K562 (cell line): ENCODE data around the gene OSCP1. TPM values are rescaled to one million over a fixed set of nuclear protein-coding genes. Genes with fewer than 3 reads are reported as not detected.

Source experiments
- BACH1 ChIP-seq: fragments of 200-800 bp; sonication (Bioruptor generic); IDR thresholded peaks from 2 replicates; pipeline ENCODE4 v1.6.1; 2016; ENCODE audit warnings: missing genetic modification characterization, missing compliant biosample characterization
- MAFK ChIP-seq: IDR thresholded peaks from 2 replicates; pipeline ENCODE4 v1.6.1; 2011; ENCODE audit warnings: low read length, improper control_type of control experiment
- SMAD2 ChIP-seq: fragments of 150-350 bp; IDR thresholded peaks from 2 replicates; pipeline ENCODE4 v1.6.1; 2014; ENCODE audit warnings: low read depth, mild to moderate bottlenecking, low read length
- TFAM ChIP-seq: fragments of 250-450 bp; sonication (Bioruptor Pico); conservative IDR thresholded peaks from 2 replicates; pipeline ENCODE4 v1.5.0; 2021; ENCODE audit warnings: mild to moderate bottlenecking, moderate library complexity
- ZKSCAN1 ChIP-seq: fragments of 150-350 bp; IDR thresholded peaks from 2 replicates; pipeline ENCODE4 v1.6.1; 2016; ENCODE audit warnings: low read depth, low read length
- ZNF140 ChIP-seq: fragments of 250-450 bp; sonication (Bioruptor Pico); IDR thresholded peaks from 2 replicates; pipeline ENCODE4 v1.8.0; 2021; ENCODE audit warnings: moderate library complexity, mild to moderate bottlenecking, inconsistent platforms
- polyA plus RNA-seq, 8 experiments: library from polyadenylated mRNA; depleted of rRNA in 4 of 8; stranded (reverse) in 5 of 8; unstranded in 3 of 8; fragments of >200 nt; fragmentation: Nextera tagmentation in 2 of 8; fragmentation: Illumina TruSeq in 1 of 8; extraction: Ambion mirVana in 2 of 8; extraction: Trizol in 1 of 8; gene quantifications; 2 replicates each; pipeline versions ENCODE4 v1.2.1 to v1.2.3, GENCODE V29; 2011 to 2014; ENCODE audit warnings: inconsistent platforms in 1 of 8, missing spikeins in 1 of 8
- total RNA-seq, 7 experiments: library from RNA; depleted of rRNA in 6 of 7; stranded (reverse); fragments of >200 nt in 6 of 7; fragmentation: Illumina TruSeq in 2 of 7; extraction: Trizol in 2 of 7; gene quantifications; 2 replicates each; pipeline versions ENCODE4 v1.2.1 to v1.2.3, GENCODE V29; 2011 to 2021; ENCODE audit warnings: low replicate concordance in 1 of 7
- TF ChIP-seq, protein P1 (sequence below): fragments of 200-600 bp; sonication (generic); IDR thresholded peaks from one replicate; pipeline ENCODE4 v1.6.1; 2012; ENCODE audit warnings: mild to moderate bottlenecking, low read depth, low read length, inconsistent platforms
- TF ChIP-seq, protein P2 (sequence below): fragments of 450-650 bp; IDR thresholded peaks from 2 replicates; pipeline ENCODE4 v1.7.1; 2018; ENCODE audit warnings: mild to moderate bottlenecking, low read depth; ENCODE audit not compliant: partially characterized antibody
- TF ChIP-seq, protein P3 (sequence below): sonication (generic); formaldehyde crosslinking; IDR thresholded peaks from 2 replicates; pipeline ENCODE4 v1.8.0; 2022; ENCODE audit warnings: missing genetic modification reagents, mild to moderate bottlenecking, borderline replicate concordance
- TF ChIP-seq, protein P4 (sequence below): fragments of 450-650 bp; formaldehyde crosslinking; IDR thresholded peaks from 2 replicates; pipeline ENCODE4 v1.4.0; 2020; ENCODE audit warnings: mild to moderate bottlenecking, moderate library complexity

OSCP1 gene
- total and polyA plus RNA-seq, 9 of the 15 experiments (the other 6 are each of a cell fraction or from before 2014, with no cell fraction given): 0.15 to 0.40 (median 0.33) TPM; not detected in 5

DNA sequence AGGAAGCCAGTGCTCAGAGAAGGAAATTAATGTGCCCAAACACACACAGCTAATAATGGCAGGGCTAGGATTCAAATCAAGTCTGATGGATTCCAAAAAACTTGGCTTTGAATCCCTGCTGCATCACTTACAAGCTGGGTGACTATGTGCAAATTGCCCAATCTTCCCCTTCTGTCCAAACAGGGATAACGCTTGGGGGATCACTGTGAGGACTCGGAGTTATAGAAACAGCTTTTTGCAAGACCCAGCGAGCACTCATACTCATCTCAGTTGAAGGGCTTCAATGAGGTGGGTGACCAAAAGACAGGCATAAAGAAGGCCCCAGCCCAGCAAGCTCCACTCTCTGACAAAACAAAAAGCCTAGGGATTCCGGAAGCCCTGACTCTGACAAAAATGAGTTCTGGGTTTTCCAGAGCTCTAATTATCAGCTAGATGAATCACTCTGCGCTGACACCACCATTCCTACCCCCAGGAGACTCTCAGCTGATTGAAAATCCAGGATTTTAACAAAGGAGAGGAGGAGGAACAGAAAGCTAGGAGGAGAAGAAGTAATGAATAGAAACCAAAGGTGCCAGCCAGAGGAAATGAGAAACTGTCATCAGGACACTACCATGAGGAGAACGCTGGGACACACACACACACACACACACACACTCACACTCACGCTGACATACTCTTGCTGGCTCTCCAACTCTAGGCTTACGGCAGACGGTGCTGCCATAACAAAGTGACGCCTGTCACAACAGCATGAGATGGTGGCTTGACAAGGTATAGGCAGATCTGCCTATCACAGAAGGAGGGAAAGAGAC lies 62.9 kb downstream of the OSCP1 start (continued):
- TF ChIP-seq ZNF140 (CRISPR knock-in tag): no peak
- TF ChIP-seq SMAD2: no peak
- TF ChIP-seq, protein P1, sequence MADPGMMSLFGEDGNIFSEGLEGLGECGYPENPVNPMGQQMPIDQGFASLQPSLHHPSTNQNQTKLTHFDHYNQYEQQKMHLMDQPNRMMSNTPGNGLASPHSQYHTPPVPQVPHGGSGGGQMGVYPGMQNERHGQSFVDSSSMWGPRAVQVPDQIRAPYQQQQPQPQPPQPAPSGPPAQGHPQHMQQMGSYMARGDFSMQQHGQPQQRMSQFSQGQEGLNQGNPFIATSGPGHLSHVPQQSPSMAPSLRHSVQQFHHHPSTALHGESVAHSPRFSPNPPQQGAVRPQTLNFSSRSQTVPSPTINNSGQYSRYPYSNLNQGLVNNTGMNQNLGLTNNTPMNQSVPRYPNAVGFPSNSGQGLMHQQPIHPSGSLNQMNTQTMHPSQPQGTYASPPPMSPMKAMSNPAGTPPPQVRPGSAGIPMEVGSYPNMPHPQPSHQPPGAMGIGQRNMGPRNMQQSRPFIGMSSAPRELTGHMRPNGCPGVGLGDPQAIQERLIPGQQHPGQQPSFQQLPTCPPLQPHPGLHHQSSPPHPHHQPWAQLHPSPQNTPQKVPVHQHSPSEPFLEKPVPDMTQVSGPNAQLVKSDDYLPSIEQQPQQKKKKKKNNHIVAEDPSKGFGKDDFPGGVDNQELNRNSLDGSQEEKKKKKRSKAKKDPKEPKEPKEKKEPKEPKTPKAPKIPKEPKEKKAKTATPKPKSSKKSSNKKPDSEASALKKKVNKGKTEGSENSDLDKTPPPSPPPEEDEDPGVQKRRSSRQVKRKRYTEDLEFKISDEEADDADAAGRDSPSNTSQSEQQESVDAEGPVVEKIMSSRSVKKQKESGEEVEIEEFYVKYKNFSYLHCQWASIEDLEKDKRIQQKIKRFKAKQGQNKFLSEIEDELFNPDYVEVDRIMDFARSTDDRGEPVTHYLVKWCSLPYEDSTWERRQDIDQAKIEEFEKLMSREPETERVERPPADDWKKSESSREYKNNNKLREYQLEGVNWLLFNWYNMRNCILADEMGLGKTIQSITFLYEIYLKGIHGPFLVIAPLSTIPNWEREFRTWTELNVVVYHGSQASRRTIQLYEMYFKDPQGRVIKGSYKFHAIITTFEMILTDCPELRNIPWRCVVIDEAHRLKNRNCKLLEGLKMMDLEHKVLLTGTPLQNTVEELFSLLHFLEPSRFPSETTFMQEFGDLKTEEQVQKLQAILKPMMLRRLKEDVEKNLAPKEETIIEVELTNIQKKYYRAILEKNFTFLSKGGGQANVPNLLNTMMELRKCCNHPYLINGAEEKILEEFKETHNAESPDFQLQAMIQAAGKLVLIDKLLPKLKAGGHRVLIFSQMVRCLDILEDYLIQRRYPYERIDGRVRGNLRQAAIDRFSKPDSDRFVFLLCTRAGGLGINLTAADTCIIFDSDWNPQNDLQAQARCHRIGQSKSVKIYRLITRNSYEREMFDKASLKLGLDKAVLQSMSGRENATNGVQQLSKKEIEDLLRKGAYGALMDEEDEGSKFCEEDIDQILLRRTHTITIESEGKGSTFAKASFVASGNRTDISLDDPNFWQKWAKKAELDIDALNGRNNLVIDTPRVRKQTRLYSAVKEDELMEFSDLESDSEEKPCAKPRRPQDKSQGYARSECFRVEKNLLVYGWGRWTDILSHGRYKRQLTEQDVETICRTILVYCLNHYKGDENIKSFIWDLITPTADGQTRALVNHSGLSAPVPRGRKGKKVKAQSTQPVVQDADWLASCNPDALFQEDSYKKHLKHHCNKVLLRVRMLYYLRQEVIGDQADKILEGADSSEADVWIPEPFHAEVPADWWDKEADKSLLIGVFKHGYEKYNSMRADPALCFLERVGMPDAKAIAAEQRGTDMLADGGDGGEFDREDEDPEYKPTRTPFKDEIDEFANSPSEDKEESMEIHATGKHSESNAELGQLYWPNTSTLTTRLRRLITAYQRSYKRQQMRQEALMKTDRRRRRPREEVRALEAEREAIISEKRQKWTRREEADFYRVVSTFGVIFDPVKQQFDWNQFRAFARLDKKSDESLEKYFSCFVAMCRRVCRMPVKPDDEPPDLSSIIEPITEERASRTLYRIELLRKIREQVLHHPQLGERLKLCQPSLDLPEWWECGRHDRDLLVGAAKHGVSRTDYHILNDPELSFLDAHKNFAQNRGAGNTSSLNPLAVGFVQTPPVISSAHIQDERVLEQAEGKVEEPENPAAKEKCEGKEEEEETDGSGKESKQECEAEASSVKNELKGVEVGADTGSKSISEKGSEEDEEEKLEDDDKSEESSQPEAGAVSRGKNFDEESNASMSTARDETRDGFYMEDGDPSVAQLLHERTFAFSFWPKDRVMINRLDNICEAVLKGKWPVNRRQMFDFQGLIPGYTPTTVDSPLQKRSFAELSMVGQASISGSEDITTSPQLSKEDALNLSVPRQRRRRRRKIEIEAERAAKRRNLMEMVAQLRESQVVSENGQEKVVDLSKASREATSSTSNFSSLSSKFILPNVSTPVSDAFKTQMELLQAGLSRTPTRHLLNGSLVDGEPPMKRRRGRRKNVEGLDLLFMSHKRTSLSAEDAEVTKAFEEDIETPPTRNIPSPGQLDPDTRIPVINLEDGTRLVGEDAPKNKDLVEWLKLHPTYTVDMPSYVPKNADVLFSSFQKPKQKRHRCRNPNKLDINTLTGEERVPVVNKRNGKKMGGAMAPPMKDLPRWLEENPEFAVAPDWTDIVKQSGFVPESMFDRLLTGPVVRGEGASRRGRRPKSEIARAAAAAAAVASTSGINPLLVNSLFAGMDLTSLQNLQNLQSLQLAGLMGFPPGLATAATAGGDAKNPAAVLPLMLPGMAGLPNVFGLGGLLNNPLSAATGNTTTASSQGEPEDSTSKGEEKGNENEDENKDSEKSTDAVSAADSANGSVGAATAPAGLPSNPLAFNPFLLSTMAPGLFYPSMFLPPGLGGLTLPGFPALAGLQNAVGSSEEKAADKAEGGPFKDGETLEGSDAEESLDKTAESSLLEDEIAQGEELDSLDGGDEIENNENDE: no peak
- no peak for TF ChIP-seq BACH1 (tag)
- no peak; the same call in 1 of the 2 replicates for TF ChIP-seq MAFK
- TF ChIP-seq ZKSCAN1: no peak
- TF ChIP-seq, protein P2, sequence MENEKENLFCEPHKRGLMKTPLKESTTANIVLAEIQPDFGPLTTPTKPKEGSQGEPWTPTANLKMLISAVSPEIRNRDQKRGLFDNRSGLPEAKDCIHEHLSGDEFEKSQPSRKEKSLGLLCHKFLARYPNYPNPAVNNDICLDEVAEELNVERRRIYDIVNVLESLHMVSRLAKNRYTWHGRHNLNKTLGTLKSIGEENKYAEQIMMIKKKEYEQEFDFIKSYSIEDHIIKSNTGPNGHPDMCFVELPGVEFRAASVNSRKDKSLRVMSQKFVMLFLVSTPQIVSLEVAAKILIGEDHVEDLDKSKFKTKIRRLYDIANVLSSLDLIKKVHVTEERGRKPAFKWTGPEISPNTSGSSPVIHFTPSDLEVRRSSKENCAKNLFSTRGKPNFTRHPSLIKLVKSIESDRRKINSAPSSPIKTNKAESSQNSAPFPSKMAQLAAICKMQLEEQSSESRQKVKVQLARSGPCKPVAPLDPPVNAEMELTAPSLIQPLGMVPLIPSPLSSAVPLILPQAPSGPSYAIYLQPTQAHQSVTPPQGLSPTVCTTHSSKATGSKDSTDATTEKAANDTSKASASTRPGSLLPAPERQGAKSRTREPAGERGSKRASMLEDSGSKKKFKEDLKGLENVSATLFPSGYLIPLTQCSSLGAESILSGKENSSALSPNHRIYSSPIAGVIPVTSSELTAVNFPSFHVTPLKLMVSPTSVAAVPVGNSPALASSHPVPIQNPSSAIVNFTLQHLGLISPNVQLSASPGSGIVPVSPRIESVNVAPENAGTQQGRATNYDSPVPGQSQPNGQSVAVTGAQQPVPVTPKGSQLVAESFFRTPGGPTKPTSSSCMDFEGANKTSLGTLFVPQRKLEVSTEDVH: no peak
- TF ChIP-seq TFAM (CRISPR knock-in tag): no peak
- TF ChIP-seq, protein P3, sequence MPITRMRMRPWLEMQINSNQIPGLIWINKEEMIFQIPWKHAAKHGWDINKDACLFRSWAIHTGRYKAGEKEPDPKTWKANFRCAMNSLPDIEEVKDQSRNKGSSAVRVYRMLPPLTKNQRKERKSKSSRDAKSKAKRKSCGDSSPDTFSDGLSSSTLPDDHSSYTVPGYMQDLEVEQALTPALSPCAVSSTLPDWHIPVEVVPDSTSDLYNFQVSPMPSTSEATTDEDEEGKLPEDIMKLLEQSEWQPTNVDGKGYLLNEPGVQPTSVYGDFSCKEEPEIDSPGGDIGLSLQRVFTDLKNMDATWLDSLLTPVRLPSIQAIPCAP (CRISPR knock-in tag): no peak
- TF ChIP-seq, protein P4, sequence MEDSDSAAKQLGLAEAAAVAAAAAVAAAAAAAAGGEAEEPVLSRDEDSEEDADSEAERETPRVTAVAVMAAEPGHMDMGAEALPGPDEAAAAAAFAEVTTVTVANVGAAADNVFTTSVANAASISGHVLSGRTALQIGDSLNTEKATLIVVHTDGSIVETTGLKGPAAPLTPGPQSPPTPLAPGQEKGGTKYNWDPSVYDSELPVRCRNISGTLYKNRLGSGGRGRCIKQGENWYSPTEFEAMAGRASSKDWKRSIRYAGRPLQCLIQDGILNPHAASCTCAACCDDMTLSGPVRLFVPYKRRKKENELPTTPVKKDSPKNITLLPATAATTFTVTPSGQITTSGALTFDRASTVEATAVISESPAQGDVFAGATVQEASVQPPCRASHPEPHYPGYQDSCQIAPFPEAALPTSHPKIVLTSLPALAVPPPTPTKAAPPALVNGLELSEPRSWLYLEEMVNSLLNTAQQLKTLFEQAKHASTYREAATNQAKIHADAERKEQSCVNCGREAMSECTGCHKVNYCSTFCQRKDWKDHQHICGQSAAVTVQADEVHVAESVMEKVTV (CRISPR knock-in tag): no peak
